Putamen (tissue), 1 donor: Measurements from ENCODE around the gene KRT81.
A peak's percentile ranks its signal among the peaks of the same experiment; 100 is the strongest.
"Not testable (repeated sequence)": the region's sequence is repeated elsewhere in the genome, so short reads cannot be mapped to it uniquely, and the experiment has no call there.

Experiments used
- DNase-seq: peaks from one replicate; pipeline ENCODE4 v3.0.0-alpha.2; 2016; ENCODE audit warnings: low spot score

Gene KRT81

DNA sequence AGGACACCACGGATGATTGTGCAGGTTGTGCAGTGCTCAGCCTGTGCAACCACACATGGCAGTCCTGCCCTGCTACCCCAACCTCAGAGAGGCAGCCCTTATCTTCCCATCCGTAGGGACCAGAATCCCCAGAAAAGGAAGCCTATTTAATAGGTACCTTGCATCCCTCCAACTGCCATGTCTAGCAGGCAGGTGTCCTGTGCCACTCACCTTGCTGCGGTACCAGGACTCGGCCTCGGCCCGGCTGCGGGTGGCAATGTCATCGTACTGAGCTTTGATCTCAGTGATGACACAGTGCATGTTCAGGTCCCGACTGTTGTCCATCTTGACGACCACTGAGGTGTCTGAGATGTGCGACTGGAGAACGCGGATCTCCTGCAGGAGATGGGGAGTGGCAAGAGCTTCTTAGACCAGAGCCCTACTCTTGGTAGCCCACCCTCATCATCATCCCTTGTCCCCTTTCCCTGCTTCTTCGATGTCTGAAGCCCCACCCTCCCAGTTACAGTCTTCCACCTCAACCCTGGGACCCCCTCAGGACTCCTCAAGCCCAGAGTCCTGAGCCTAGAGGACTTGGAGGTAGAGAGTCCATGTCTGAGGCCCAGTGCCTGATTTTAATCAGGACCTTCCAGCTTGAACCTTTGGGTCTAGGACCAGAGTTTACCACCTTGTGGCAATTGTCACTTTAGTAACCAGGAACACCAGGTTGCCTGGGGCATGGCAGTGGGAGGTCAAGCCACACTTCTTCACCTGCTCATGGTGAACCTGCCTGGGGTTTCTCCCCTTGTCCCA, 37.7 kb downstream of the KRT81 start:
- DNase-seq, result no peak

GRCh38 chr12:52252728-52253343, 38.5 kb downstream of the KRT81 start:
- no peak for DNase-seq

GRCh38 chr12:52252175-52252615, 39.1 kb downstream of the KRT81 start:
- DNase-seq, result not testable (repeated sequence)

DNA sequence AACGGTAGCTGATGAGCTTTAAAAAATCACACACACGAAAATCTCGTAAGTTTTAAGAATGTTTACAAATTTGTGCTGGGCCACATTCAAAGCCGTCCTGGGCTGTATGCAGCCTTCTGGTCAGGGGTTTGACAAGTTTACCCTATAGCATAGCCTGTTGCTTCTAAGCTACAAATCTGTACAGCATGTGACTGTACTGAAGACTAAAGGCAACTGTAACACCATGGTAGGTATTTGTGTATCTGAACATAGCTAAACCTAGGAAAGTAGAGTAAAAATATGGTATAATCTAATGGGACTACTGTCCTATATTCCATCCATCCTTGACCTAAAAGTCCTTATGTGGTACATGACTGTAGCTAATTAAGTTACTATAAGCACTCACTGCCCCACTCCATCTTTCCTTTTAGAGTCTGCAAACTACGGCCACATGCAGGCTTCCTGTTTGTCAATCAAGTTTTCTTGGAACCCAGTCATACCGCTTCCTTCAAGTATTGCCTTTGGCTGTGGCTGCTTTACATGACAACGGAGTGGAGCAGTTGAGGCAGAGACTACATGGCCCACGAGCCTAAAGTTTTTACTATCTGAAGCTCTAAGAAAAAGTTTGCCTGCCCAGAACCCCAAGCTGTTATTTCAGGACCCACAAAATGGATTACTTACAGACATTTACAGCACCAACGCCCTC, 39.8 kb downstream of the KRT81 start:
- DNase-seq, result no peak

GRCh38 chr12:52250048-52250990, 41.0 kb downstream of the KRT81 start:
- no peak for DNase-seq

- no peak for DNase-seq
Measured at GRCh38 chr12:52249511-52250047, 41.8 kb downstream of the KRT81 start.

GRCh38 chr12:52248541-52249461, 42.5 kb downstream of the KRT81 start:
- peak; percentile 48 for DNase-seq

DNA sequence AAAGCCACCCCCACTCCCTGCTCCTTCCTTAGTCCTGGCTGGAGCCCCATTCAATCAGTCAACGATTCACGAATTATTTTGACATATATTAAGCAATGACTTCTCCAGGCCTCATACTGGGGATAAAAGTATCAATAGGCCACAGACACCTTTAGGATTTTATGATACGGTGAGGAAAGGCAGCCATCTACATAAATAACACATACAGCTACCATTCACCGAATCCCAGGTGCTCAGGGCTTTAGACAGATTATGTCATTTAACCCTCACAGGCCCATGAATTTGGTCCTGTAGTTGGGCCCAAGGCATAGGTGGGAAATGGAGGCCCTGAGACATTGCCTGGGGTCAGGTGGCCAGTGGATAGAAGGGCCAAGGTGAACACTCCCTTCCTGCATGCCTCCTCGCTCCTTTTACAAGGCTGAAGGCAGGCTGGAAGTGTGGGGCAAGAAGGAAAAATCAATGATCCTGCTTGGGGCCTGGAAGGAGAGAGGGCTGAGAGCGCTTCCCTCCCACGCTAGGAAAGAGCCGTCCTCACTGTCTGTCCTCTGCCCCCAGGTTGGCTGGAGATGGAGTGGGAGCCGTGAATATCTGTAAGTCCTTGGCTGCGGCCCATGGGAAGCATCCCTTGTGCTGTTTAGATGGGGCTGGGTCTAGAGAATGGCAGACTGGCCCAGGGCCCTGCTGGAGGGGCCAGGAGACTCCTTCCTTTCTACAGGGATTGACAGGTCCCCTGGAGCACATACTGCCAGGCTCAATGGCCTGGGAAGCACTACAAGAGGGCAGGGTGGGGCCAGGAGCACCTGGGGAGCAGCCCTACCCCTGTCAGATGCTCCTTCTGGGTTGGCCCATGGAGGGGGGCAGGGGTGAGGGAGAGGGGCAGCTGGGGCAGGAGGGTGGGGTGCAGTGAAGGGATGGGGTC, 43.5 kb downstream of the KRT81 start:
- no peak for DNase-seq

DNA sequence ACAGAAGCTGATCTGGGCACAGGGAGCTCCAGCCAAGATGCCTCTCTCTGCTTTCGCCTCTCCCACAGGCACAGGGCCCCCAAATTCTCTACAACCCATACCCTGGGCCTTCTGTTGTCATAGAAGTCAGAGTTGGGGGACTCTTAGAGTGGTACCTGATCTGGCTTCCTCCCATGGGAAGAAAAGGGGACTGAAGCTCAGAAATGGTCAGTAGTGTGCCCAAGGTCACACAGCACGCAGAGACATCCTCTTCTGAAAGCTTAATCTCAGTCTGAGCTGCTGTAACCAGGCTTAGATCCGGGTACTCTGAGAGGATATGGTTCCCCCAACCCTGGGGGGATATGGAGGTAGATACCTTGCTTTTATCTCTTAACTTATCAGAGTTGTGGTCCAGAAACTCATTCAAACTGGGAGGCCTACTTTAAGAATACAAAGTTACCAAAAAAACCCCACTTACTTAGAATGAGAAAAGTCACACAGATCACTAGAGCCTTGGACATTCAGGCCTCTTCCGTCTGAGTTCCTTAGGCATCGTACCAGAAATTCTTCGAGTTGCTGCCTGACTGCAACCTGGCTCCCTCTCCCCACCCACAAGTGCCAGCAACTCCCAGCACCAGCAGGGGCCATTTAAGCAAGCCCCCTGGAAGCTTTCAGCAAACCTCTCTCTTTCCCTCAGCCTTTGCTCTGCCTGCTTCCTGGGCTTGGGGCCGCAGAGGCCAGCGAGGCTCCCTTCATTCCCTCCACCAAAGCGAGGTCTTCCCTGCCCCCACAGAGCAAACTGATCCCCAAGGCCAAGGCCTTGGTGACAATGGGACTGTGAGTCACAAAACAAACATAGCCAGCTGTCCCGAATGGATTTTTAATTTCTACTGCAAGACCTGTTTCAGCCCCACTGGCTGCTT, 44.4 kb downstream of the KRT81 start:
- no peak for DNase-seq

GRCh38 chr12:52245962-52246569, 45.3 kb downstream of the KRT81 start:
- DNase-seq, result no peak

- no peak for DNase-seq
Measured at GRCh38 chr12:52245259-52245961, 45.9 kb downstream of the KRT81 start.

DNA sequence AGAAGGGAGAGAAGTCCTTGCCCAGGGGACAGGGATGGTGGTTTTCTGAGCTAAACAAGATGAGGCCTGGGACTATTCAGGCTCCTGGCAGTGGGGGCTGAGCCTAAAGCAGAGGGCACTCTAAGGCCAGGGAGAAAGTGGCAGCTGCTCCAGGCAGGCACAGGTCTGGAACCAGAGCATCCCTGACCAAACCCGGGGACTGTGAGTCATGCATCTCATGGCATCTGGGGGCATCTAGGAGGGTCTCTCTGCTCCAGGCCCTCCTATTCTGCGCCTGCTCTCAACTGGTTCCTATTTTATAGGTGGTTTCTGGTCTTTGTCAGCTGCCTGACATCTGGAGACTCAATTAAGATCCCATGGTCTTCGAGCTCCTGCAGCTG, 46.7 kb downstream of the KRT81 start:
- DNase-seq, result no peak

DNA sequence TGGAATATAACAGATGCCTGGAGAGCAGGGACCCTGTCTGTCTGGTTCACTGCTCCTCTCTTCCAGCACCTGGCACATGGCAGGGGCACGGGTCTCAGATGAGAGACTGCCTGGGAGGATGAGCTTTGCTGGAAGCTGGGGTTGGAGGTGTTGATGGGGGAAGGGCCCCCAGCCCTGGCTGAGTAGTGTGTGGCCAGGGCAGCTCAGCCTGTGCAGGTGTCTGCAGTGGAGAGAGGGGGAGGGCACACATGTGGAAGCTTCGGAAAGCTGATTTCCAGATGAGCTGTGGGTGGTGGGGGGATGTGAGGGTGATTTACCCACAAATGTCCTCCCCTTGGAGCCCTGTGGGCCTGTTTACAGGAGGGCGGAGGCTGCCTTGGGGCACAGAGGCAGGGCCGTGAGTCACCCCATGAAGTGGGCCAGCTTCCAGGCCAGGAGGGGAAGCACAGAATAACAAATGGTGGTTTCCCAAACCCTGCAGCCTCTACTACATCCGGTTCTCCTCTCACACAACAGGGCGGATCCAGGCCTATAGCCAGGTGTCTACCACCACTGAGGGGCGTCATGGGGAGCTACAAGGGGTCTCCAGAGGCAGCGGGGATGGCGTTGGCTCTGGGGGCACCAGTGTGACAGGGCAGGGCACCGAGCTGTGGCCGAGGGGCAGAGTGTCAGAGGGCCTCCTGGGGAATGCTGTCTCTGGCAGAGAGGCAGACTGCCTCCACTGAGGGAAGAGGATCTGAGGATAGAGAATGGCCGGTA, 47.3 kb downstream of the KRT81 start:
- no peak for DNase-seq

GRCh38 chr12:52243259-52243855, 48.0 kb downstream of the KRT81 start:
- no peak for DNase-seq

GRCh38 chr12:52242442-52243258, 48.7 kb downstream of the KRT81 start:
- no peak for DNase-seq
